ENCODE results near the gene PTPRS. TPM values are rescaled to one million over a fixed set of nuclear protein-coding genes. Genes with fewer than 3 reads are reported as not detected.

Gene PTPRS
- total RNA-seq, 1 donor from 2014 or later: 7.3 TPM

Other genes starting within 250 kb of the PTPRS start
- gene ZNRF4, start 114.6 kb upstream of the PTPRS start, total RNA-seq: not detected
- gene TINCR, start 227.1 kb upstream of the PTPRS start, total RNA-seq: not detected

Data from left lobe of liver (tissue), 1 donor.